GM12874 (cell line): Measurements from ENCODE around the gene SYT1.

Experiments
- CTCF ChIP-seq: IDR thresholded peaks from 2 replicates; pipeline ENCODE4 v1.5.1; 2011; ENCODE audit warnings: low read depth, mild to moderate bottlenecking, control low read depth, low read length, moderate library complexity; ENCODE audit not compliant: insufficient read depth

The SYT1 gene

GRCh38 chr12:79250186-79250585, 385.6 kb downstream of the SYT1 start:
- TF ChIP-seq CTCF, result no peak

GRCh38 chr12:79250960-79251755, 386.6 kb downstream of the SYT1 start:
- no peak for TF ChIP-seq CTCF

GRCh38 chr12:79252358-79253075, 387.9 kb downstream of the SYT1 start:
- no peak for TF ChIP-seq CTCF

GRCh38 chr12:79255288-79255687, 390.7 kb downstream of the SYT1 start:
- TF ChIP-seq CTCF, result no peak

GRCh38 chr12:79260923-79261322, 396.3 kb downstream of the SYT1 start:
- no peak for TF ChIP-seq CTCF

- TF ChIP-seq CTCF, result no peak
These were observed 398.4 kb downstream of the SYT1 start for GRCh38 chr12:79262938-79263337.

GRCh38 chr12:79266343-79267144, 402.0 kb downstream of the SYT1 start:
- TF ChIP-seq CTCF, result no peak
